ENCODE results near the gene SCARF2. TPM values are rescaled to one million over a fixed set of nuclear protein-coding genes. Genes with fewer than 3 reads are reported as not detected.

Gene SCARF2
- total and polyA plus RNA-seq, 12 donors, result 1.8 to 5.3 (median 3.3) TPM

DNA sequence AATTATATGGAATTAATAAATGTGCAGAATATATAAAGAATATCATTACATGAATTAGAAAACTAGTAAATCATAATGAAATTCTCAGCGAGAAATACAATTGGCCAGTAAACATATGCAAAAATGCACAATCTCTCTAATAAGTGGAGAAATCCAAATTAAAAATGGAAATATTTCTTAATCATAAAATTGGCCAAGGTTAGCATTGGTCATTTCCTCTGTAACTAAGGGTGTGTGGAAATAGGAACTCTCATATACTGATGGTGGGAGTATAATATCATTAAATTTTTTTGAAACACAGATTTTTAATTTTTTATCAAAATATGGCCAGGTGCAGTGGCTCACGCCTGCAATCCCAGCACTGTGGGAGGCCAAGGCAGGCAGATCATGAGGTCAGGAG, 51.3 kb downstream of the SCARF2 start:
- DNase-seq, result no peak
- Histone ChIP-seq H3K4me3 (no peak overlapping the region), H3K9me3 (peaks cover 0 to 7% (median 0%) of the 10 kb centered on the region in 11 donors), H3K27ac (no peak overlapping the region), H3K27me3 (peaks cover 0 to 29% (median 14%) of the 10 kb centered on the region in 7 donors), H3K4me1 (no peaks in the 10 kb centered on the region), H3K36me3 (no peaks in the 10 kb centered on the region)
- ATAC-seq, result no peak
- intact Hi-C loops (cut with DNase I), result no loop called here
- 86 to 94% methylated on average over 2 of the region's 2 CpGs for WGBS, 2 donors
- TF ChIP-seq CTCF (IDR thresholded peaks at IDR 0.05), result no peak

DNA sequence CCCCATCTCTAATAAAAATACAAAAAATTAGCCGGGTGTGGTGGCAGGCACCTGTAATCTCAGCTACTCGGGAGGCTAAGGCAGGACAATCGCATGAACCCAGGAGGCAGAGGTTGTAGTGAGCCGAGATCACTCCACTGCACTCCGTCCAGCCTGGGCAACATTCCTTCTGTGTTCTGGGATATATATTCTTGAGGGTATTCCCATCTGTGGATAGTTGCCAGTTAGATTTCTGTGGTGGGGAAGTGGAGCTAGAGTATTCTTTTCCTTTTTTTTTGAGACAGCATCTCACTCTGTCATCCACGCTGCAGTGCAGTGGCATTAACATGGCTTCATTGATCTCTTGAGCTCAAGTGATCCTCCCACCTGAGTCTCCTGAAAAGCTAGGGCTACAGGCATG, 52.8 kb downstream of the SCARF2 start:
- no peak for TF ChIP-seq CTCF (IDR thresholded peaks at IDR 0.05)
- Histone ChIP-seq H3K27me3 (peaks cover 0 to 35% (median 14%) of the 10 kb centered on the region in 7 donors), H3K27ac (no peak overlapping the region), H3K4me3 (no peak overlapping the region), H3K9me3 (peaks cover 0 to 7% (median 0%) of the 10 kb centered on the region in 11 donors), H3K4me1 (no peaks in the 10 kb centered on the region), H3K36me3 (no peaks in the 10 kb centered on the region)
- 88 to 91% methylated on average over 6 of the region's 6 CpGs for WGBS, 2 donors
- ATAC-seq (no peak), DNase-seq (no peak)
- intact Hi-C loops (cut with DNase I), result no loop called here

DNA sequence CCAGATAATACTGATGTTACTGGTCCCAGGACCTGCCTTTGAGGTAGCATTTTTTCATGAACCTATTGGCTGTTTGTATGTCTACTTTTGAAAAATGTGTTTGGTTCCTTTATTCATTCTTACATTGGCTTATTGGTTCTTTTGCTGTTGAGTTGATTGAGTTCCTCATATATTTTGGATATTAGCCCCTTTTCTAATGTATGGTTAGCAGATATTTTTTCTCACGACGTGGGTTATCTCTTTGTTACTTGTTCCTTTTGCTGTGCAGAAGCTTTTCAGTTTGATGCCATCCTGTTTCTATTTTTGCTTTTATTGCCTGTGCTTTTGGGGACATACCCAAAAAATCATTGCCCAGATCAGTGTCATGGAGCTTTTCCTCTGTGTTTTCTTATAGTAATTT, 53.5 kb downstream of the SCARF2 start:
- H3K4me1 ChIP-seq, result no peaks in the 10 kb centered on the region
- H3K36me3 ChIP-seq, result no peaks in the 10 kb centered on the region
- intact Hi-C loops (cut with DNase I), result no loop called here
- ATAC-seq (no peak), DNase-seq (no peak)
- peaks cover 0 to 4% (median 0%) of the 10 kb centered on the region in 11 donors for H3K9me3 ChIP-seq
- TF ChIP-seq CTCF (IDR thresholded peaks at IDR 0.05), result no peak
- peaks cover 0 to 37% (median 15%) of the 10 kb centered on the region in 7 donors for H3K27me3 ChIP-seq
- 87% methylated on average over 2 of the region's 2 CpGs for WGBS, 2 donors
- H3K27ac ChIP-seq, result no peak overlapping the region
- H3K4me3 ChIP-seq, result no peak overlapping the region

- DNase-seq, result no peak
- no peak for ATAC-seq
These were observed 54.1 kb downstream of the SCARF2 start for GRCh38 chr22:20383538-20383937.

More at GRCh38 chr22:20383538-20383937, 54.1 kb downstream of the SCARF2 start:
- Histone ChIP-seq H3K27ac (no peak overlapping the region), H3K4me3 (no peak overlapping the region), H3K27me3 (peaks cover 0 to 37% (median 15%) of the 10 kb centered on the region in 7 donors), H3K4me1 (no peaks in the 10 kb centered on the region), H3K36me3 (no peaks in the 10 kb centered on the region), H3K9me3 (no peaks in the 10 kb centered on the region)
- WGBS, 2 donors, result 84 to 87% methylated on average over 9 of the region's 9 CpGs
- intact Hi-C loops (cut with DNase I), result no loop called here
- no peak for TF ChIP-seq CTCF (IDR thresholded peaks at IDR 0.05)

Data from heart right ventricle (tissue), 16 donors.